ENCODE results near the gene SLC2A13. TPM values are rescaled to one million over a fixed set of nuclear protein-coding genes. Genes with fewer than 3 reads are reported as not detected.

Gene SLC2A13
- total RNA-seq, 4 donors from 2014 or later: 20.5 to 35.1 (median 21.9) TPM

GRCh38 chr12:40138526-40138925, 32.6 kb upstream of the SLC2A13 start:
- Histone ChIP-seq H3K9me3 (no peaks in the 10 kb centered on the region), H3K27me3 (no peaks in the 10 kb centered on the region), H3K36me3 (no peaks in the 10 kb centered on the region), H3K4me3 (no peak overlapping the region), H3K4me1 (no peaks in the 10 kb centered on the region), H3K27ac (no peak overlapping the region)
- TF ChIP-seq EP300 (IDR thresholded peaks at IDR 0.05) (no peak), POLR2A (IDR thresholded peaks at IDR 0.05) (no peak), CTCF (IDR thresholded peaks at IDR 0.05) (no peak)
- DNase-seq (ENCODE audit: low spot score in 2 of 2): no peak
- WGBS, 2 donors: 79 to 84% methylated on average over 2 of the region's 2 CpGs

GRCh38 chr12:40137252-40137651, 31.4 kb upstream of the SLC2A13 start:
- no peaks in the 10 kb centered on the region for H3K9me3 ChIP-seq
- WGBS, 2 donors: 30 to 36% methylated on average over 3 of the region's 3 CpGs
- TF ChIP-seq EP300 (IDR thresholded peaks at IDR 0.05) (peak; percentile 22 to 50), CTCF (IDR thresholded peaks at IDR 0.05) (no peak)
- no peaks in the 10 kb centered on the region for H3K4me1 ChIP-seq
- no peak for DNase-seq (ENCODE audit: low spot score in 2 of 2)
- H3K4me3 ChIP-seq: no peak overlapping the region
- no peak overlapping the region for H3K27ac ChIP-seq
- H3K27me3 ChIP-seq: no peaks in the 10 kb centered on the region
- H3K36me3 ChIP-seq: no peaks in the 10 kb centered on the region

GRCh38 chr12:40127408-40127807, 21.5 kb upstream of the SLC2A13 start:
- no peak for TF ChIP-seq EP300 (IDR thresholded peaks at IDR 0.05)
- no peak for TF ChIP-seq CTCF (IDR thresholded peaks at IDR 0.05)
- TF ChIP-seq POLR2A (IDR thresholded peaks at IDR 0.05): no peak
- Histone ChIP-seq H3K36me3 (no peaks in the 10 kb centered on the region), H3K27ac (no peak overlapping the region), H3K27me3 (no peaks in the 10 kb centered on the region), H3K4me1 (no peaks in the 10 kb centered on the region), H3K4me3 (no peak overlapping the region), H3K9me3 (no peaks in the 10 kb centered on the region)
- no peak for DNase-seq (ENCODE audit: low spot score in 2 of 2)

- Histone ChIP-seq H3K4me1 (no peaks in the 10 kb centered on the region), H3K36me3 (no peaks in the 10 kb centered on the region), H3K4me3 (no peak overlapping the region), H3K27me3 (no peaks in the 10 kb centered on the region), H3K27ac (no peak overlapping the region), H3K9me3 (no peaks in the 10 kb centered on the region)
- 96% methylated on average over 1 of the region's 1 CpG for WGBS, 2 donors
- TF ChIP-seq EP300 (IDR thresholded peaks at IDR 0.05): no peak
- no peak for TF ChIP-seq POLR2A (IDR thresholded peaks at IDR 0.05)
- TF ChIP-seq CTCF (IDR thresholded peaks at IDR 0.05): no peak
- no peak for DNase-seq (ENCODE audit: low spot score in 2 of 2)
These were observed 17.6 kb upstream of the SLC2A13 start for GRCh38 chr12:40123496-40123895.

DNA sequence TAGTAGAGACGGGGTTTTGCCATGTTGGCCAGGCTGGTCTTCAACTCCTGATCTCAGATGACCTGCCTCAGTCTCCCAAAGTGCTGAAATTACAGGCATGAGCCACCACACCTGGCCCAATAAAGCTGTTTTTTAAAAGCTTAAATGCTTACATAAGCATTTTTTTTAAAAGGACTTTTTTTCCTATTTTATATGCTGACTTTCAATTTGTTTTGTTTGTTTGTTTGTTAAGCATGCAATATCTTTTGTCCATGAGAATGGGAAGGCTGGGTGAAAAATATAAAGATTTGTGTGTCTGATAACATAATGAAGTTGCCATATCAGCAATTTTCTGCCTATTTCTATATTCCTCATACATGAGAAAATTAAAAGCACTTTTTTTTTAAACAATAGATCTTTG, 17.0 kb upstream of the SLC2A13 start:
- no peak for TF ChIP-seq EP300 (IDR thresholded peaks at IDR 0.05)
- no peak for TF ChIP-seq CTCF (IDR thresholded peaks at IDR 0.05)
- no peak for TF ChIP-seq POLR2A (IDR thresholded peaks at IDR 0.05)
- Histone ChIP-seq H3K27me3 (no peaks in the 10 kb centered on the region), H3K4me1 (no peaks in the 10 kb centered on the region), H3K27ac (no peak overlapping the region), H3K9me3 (no peaks in the 10 kb centered on the region), H3K36me3 (no peaks in the 10 kb centered on the region), H3K4me3 (no peak overlapping the region)
- WGBS, 2 donors: 68 to 71% methylated on average over 1 of the region's 1 CpG
- no peak for DNase-seq (ENCODE audit: low spot score in 2 of 2)

All from tibial nerve (tissue), 4 donors.